ENCODE data around the gene FAM162A. TPM values are rescaled to one million over a fixed set of nuclear protein-coding genes. Genes with fewer than 3 reads are reported as not detected.

The FAM162A gene
- total RNA-seq, 1 experiment from 2014 or later: 37.4 TPM

DNA sequence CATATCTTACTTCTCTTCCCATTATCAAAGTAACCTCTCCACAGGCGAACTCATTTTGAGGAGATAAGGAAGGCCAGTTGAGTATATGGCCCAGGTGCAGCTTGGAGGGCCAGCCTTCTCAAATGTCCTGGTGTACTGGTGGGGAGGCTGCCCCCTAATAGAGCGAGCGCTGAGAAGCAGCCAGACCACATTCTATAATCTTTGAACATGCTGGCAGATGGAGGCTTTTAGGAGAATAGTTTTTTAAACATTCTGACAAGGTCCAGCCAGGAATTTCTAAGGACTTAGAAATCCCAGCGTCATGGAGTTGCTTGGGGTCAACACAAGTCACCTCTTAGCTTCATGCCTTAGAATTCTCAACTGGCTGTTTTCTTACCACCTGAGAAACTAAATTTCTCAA lies 26.1 kb downstream of the FAM162A start:
- ChIA-PET POLR2A (no interaction called here), CTCF (interaction anchor here (1.0 kb wide), 1 partner anchor 26 kb away, joined by 3 read pairs; the partner anchor contains the start of gene FAM162A)
- TF ChIP-seq CTCF (IDR thresholded peaks at IDR 0.05; ENCODE audit: insufficient read depth in 1 of 2, low read depth in 1 of 2, low read length in 1 of 2, severe bottlenecking in 1 of 2, unreplicated experiment in 1 of 2): no peak
- no peak overlapping the region for H3K27ac Mint-ChIP-seq (ENCODE audit: unreplicated experiment)
- no peak overlapping the region for H3K4me3 Mint-ChIP-seq (ENCODE audit: unreplicated experiment)
- H3K4me1 ChIP-seq: no peaks in the 10 kb centered on the region
- no peaks in the 10 kb centered on the region for H3K9me3 Mint-ChIP-seq (ENCODE audit: unreplicated experiment)
- BruUV-seq (replicated peaks): no TSS peak
- peaks cover 13% of the 10 kb centered on the region for H3K36me3 Mint-ChIP-seq (ENCODE audit: insufficient read depth, unreplicated experiment)
- H3K27me3 Mint-ChIP-seq (ENCODE audit: insufficient read depth, unreplicated experiment): no peaks in the 10 kb centered on the region
- H3K27me3 ChIP-seq (replicated peaks; ENCODE audit: control insufficient read depth, insufficient read depth, low read length): no peaks in the 10 kb centered on the region
- H3K36me3 ChIP-seq (ENCODE audit: control insufficient read depth, insufficient read depth, low read length): no peaks in the 10 kb centered on the region; the same call in 1 of the 2 replicates
- H3K4me1 Mint-ChIP-seq (ENCODE audit: low read depth, unreplicated experiment): peaks cover 12% of the 10 kb centered on the region
- intact Hi-C loops (cut with micrococcal nuclease; ENCODE audit: unreplicated experiment): no loop called here
- H3K4me3 ChIP-seq (ENCODE audit: low read depth, low read length): no peak overlapping the region
- DNase-seq: no peak
- no peaks in the 10 kb centered on the region for H3K9me3 ChIP-seq

- no peaks in the 10 kb centered on the region; the same call in 1 of the 2 replicates for H3K36me3 ChIP-seq (ENCODE audit: control insufficient read depth, insufficient read depth, low read length)
- ChIA-PET CTCF (no interaction called here), POLR2A (no interaction called here)
- H3K27me3 ChIP-seq (replicated peaks; ENCODE audit: control insufficient read depth, insufficient read depth, low read length): no peaks in the 10 kb centered on the region
- no peak overlapping the region for H3K27ac Mint-ChIP-seq (ENCODE audit: unreplicated experiment)
- H3K9me3 Mint-ChIP-seq (ENCODE audit: unreplicated experiment): no peaks in the 10 kb centered on the region
- H3K4me3 Mint-ChIP-seq (ENCODE audit: unreplicated experiment): no peak overlapping the region
- H3K9me3 ChIP-seq: no peaks in the 10 kb centered on the region
- H3K4me1 ChIP-seq: no peaks in the 10 kb centered on the region
- H3K4me3 ChIP-seq (ENCODE audit: low read depth, low read length): no peak overlapping the region
- no peaks in the 10 kb centered on the region for H3K27me3 Mint-ChIP-seq (ENCODE audit: insufficient read depth, unreplicated experiment)
- TF ChIP-seq CTCF (IDR thresholded peaks at IDR 0.05; ENCODE audit: insufficient read depth in 1 of 2, low read depth in 1 of 2, low read length in 1 of 2, severe bottlenecking in 1 of 2, unreplicated experiment in 1 of 2): no peak
- BruUV-seq (replicated peaks): no TSS peak
- no peak for DNase-seq
- H3K4me1 Mint-ChIP-seq (ENCODE audit: low read depth, unreplicated experiment): peaks cover 12% of the 10 kb centered on the region
- H3K36me3 Mint-ChIP-seq (ENCODE audit: insufficient read depth, unreplicated experiment): peaks cover 18% of the 10 kb centered on the region
- intact Hi-C loops (cut with micrococcal nuclease; ENCODE audit: unreplicated experiment): no loop called here
Measured at GRCh38 chr3:122410639-122411038, 26.7 kb downstream of the FAM162A start.

DNA sequence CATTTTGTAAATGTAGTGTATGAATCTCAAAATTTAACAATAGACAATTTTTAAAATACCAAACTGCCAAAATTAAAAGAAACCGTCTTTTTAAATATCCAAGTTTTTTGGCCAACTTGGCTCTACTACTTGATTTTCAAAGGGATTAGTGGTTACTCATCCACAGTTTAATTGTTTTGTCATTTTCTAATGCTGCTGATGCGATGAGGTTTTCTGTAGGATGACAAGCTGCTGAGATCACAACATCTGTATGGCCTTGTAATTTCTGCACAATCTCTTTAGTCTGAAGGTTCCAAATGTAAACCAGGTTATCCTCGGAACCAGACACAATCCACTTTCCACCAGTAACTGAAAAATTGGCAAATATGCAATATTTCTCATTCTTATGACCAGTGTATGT lies 30.4 kb downstream of the FAM162A start:
- Histone ChIP-seq H3K36me3 (ENCODE audit: control insufficient read depth, insufficient read depth, low read length) (no peaks in the 10 kb centered on the region; the same call in 1 of the 2 replicates), H3K9me3 (no peaks in the 10 kb centered on the region), H3K4me3 (ENCODE audit: low read depth, low read length) (no peak overlapping the region; the same call in 1 of the 2 replicates), H3K27me3 (replicated peaks; ENCODE audit: control insufficient read depth, insufficient read depth, low read length) (no peaks in the 10 kb centered on the region), H3K4me1 (no peaks in the 10 kb centered on the region; the same call in 1 of the 2 replicates)
- TF ChIP-seq CTCF (IDR thresholded peaks at IDR 0.05; ENCODE audit: insufficient read depth in 1 of 2, low read depth in 1 of 2, low read length in 1 of 2, severe bottlenecking in 1 of 2, unreplicated experiment in 1 of 2): no peak
- ChIA-PET CTCF (no interaction called here), POLR2A (no interaction called here)
- H3K4me3 Mint-ChIP-seq (ENCODE audit: unreplicated experiment): peak overlapping the region; percentile 96
- H3K27ac Mint-ChIP-seq (ENCODE audit: unreplicated experiment): peak overlapping the region; percentile 94
- no peaks in the 10 kb centered on the region for H3K9me3 Mint-ChIP-seq (ENCODE audit: unreplicated experiment)
- H3K4me1 Mint-ChIP-seq (ENCODE audit: low read depth, unreplicated experiment): peaks cover 12% of the 10 kb centered on the region
- no peak for DNase-seq
- BruUV-seq (replicated peaks): no TSS peak
- peaks cover 30% of the 10 kb centered on the region for H3K36me3 Mint-ChIP-seq (ENCODE audit: insufficient read depth, unreplicated experiment)
- intact Hi-C loops (cut with micrococcal nuclease; ENCODE audit: unreplicated experiment): no loop called here
- H3K27me3 Mint-ChIP-seq (ENCODE audit: insufficient read depth, unreplicated experiment): no peaks in the 10 kb centered on the region

All from Caco-2 (cell line).